H1 (cell line): ENCODE results near the gene PPP2R1A.

ENCODE experiments used
- EZH2 ChIP-seq: fragments of 200-600 bp; sonication (generic); IDR thresholded peaks from 2 replicates; pipeline ENCODE4 v1.7.1; 2012; ENCODE audit warnings: low read depth, mild to moderate bottlenecking, moderate library complexity, low read length, inconsistent platforms; ENCODE audit not compliant: severe bottlenecking
- JUN ChIP-seq: IDR thresholded peaks from 2 replicates; pipeline ENCODE4 v1.6.1; 2011; ENCODE audit warnings: low read depth, mild to moderate bottlenecking, improper control_type of control experiment, low read length
- POLR2A ChIP-seq, 2 experiments: IDR thresholded peaks; 1 replicate in 1 of 2; 2 replicates in 1 of 2; pipeline ENCODE4 v1.6.1; 2011; ENCODE audit warnings: low read depth in 2 of 2, low read length in 2 of 2, mild to moderate bottlenecking in 2 of 2; ENCODE audit errors: control extremely low read depth in 1 of 2
- POLR2AphosphoS5 ChIP-seq: IDR thresholded peaks from 2 replicates; pipeline ENCODE4 v1.6.1; 2011; ENCODE audit warnings: low read depth, low read length
- RAD21 ChIP-seq, 2 experiments: IDR thresholded peaks in 1 of 2; conservative IDR thresholded peaks in 1 of 2; 2 replicates each; pipeline ENCODE4 v1.6.1; 2011; ENCODE audit warnings: low read depth in 2 of 2, low read length in 2 of 2, improper control_type of control experiment in 1 of 2, inconsistent platforms in 1 of 2, mild to moderate bottlenecking in 1 of 2, moderate library complexity in 1 of 2
- RBBP5 ChIP-seq: IDR thresholded peaks from 2 replicates; pipeline ENCODE4 v1.7.1; 2012; ENCODE audit warnings: low read depth, mild to moderate bottlenecking, inconsistent platforms, low read length, moderate library complexity, borderline replicate concordance
- SRF ChIP-seq: IDR thresholded peaks from 2 replicates; pipeline ENCODE4 v1.6.1; 2011; ENCODE audit warnings: mild to moderate bottlenecking, low read depth, low read length, moderate library complexity
- ZNF274 ChIP-seq: IDR thresholded peaks from 2 replicates; pipeline ENCODE4 v1.7.0; 2012; ENCODE audit warnings: low read length, borderline replicate concordance; ENCODE audit errors: extremely low read depth
- TF ChIP-seq, protein P1 (sequence below), 3 experiments: IDR thresholded peaks; 1 replicate in 2 of 3; 2 replicates in 1 of 3; pipeline versions ENCODE4 v1.5.1 to v1.6.1; 2011; ENCODE audit warnings: low read length in 3 of 3, mild to moderate bottlenecking in 3 of 3, inconsistent platforms in 2 of 3, low read depth in 1 of 3, moderate library complexity in 1 of 3; ENCODE audit not compliant: insufficient read depth in 1 of 3; ENCODE audit errors: control extremely low read depth in 1 of 3

GRCh38 chr19:52196256-52196967 is 6.6 kb downstream of the PPP2R1A start:
- TF ChIP-seq, protein P1, sequence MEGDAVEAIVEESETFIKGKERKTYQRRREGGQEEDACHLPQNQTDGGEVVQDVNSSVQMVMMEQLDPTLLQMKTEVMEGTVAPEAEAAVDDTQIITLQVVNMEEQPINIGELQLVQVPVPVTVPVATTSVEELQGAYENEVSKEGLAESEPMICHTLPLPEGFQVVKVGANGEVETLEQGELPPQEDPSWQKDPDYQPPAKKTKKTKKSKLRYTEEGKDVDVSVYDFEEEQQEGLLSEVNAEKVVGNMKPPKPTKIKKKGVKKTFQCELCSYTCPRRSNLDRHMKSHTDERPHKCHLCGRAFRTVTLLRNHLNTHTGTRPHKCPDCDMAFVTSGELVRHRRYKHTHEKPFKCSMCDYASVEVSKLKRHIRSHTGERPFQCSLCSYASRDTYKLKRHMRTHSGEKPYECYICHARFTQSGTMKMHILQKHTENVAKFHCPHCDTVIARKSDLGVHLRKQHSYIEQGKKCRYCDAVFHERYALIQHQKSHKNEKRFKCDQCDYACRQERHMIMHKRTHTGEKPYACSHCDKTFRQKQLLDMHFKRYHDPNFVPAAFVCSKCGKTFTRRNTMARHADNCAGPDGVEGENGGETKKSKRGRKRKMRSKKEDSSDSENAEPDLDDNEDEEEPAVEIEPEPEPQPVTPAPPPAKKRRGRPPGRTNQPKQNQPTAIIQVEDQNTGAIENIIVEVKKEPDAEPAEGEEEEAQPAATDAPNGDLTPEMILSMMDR (IDR thresholded peaks at IDR 0.05; ENCODE audit: control extremely low read depth in 1 of 3, insufficient read depth in 1 of 3, low read depth in 1 of 3, low read length in 3 of 3) = no peak
- no peak for TF ChIP-seq RAD21 (IDR thresholded peaks at IDR 0.05 in 1 of 2, conservative IDR thresholded peaks at IDR 0.05 in 1 of 2; ENCODE audit: low read depth in 2 of 2, low read length in 2 of 2)
- TF ChIP-seq SRF = no peak
- TF ChIP-seq JUN = no peak
- no peak for TF ChIP-seq RBBP5
- no peak for TF ChIP-seq EZH2
- TF ChIP-seq POLR2AphosphoS5 = no peak
- TF ChIP-seq POLR2A (IDR thresholded peaks at IDR 0.05; ENCODE audit: control extremely low read depth in 1 of 2, low read depth in 2 of 2, low read length in 2 of 2) = no peak
- no peak for TF ChIP-seq ZNF274
